Activated CD4-positive, alpha-beta T cell treated with anti-CD3 and anti-CD28 coated beads, Interleukin-2, amount 50 U/mL, for 16 hours (primary cell): ENCODE measurements around the gene USH1G.
A peak's percentile ranks its signal among the peaks of the same experiment; 100 is the strongest.
"Not testable (repeated sequence)": the region's sequence is repeated elsewhere in the genome, so short reads cannot be mapped to it uniquely, and the experiment has no call there.

Experiments
- DNase-seq: peaks from one replicate; pipeline ENCODE4 v3.0.0-alpha.2; 2020

USH1G gene

DNA sequence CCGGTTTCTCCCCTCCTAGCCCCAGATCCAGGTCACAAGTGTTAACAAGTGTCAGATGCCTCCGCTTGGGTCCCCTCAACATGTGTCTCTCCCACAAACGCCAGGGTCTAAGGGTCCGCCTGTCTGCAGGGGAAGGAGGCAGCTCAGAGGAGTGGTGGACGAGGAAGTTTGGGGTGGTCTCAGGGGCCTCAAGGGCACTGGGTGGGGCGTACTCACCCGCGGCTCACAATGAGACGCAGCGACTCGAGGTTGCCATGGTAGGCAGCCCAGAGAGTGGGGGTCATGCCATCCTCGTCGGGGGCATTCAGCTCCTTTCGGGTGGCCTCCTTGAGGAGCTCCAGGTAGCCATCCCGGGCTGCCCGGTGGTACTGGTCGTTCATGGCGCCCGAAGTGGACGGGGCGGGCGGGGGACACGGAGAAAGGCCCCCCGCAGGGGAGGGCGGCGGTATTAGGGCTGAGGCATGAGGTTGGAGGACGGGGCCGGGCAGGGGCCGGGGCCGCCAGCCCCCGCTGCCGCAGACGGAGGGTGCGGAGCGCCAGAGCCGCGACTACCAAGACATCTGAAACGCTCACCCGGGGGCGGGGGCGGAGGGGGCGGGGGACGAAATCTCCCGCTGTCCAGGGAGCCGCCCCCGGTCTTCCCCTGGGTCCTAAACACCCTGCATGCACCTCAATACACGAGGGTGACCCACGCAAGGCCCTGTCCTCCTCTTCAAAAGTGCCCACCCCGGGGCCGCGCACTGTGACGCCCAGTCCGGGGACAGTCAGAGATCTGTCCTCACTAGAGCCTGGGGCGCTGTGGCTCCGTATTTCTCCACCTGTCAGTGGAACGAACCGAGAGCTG lies at the start of gene USH1G:
USH1G (minus strand) TSS at position 562 of the 844 bp plus-strand sequence; CDS start at position 380, 182 bp downstream.
- no peak for DNase-seq

GRCh38 chr17:74972107-74972972 lies 49.3 kb upstream of the USH1G start, which contains the start of gene HID1:
Gene HID1, minus strand, starts transcription at chr17:74972759. Its CDS starts 103 bp downstream, at chr17:74972656.
- peak; percentile 57 for DNase-seq

GRCh38 chr17:74971842-74972106 lies 48.7 kb upstream of the USH1G start:
- no peak for DNase-seq

DNA sequence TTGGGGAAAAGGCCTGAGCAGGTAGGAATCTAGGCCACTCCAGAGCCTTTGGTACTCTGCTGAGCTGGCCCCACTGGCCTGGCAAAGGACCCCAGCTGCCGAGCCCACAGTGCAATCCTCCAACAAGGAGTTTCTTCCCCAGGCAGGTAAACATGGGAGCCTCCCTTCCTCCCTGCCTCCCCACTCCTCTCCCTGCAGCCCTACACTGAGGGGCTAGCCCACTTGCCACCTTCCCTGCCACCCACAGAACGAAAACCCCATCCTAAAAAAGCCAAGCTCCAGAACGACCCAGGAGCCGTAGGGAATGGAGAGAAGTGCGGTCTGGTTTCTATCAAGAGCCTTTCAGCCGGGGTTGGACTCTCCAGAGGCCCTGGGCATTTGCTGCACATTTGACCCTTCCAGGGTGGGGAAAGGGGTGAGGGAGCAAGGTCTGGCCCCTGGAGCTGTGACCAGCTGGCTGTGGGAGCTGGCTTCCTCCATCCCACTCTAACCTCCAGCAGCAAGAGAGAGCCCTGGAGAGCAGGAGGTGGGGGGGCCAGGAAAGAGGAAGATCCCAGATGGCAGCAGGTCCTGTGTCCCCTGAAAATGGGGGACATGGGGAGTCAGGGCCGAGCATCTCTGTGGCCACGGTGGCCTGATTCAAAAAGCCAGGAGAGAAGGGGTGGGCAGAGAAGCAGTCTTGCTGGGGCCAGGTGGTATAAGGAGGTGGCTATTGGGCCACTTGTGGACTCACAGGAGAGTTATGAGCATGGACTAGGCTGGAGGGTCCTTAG lies 48.2 kb upstream of the USH1G start:
- no peak for DNase-seq

DNA sequence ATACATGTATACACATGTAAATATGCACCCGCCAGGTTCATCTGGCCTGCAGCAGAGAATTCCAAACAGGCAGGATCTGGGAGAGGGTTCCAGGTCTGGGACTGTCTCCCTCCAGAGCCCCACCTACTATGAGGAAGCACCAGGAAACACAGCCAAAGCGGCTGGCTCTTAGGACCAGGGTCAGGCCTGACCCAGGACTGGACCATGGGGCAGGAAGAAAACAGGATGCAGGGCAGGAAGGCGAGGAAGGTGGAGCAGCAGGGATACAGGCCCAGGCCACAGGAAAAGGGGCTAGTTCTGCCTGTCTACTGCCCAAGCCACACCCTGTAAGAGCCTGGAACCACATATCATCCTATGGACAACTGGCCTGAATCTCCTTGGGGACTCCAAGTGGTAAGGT lies 47.3 kb upstream of the USH1G start:
- DNase-seq, result no peak

GRCh38 chr17:74969501-74969900 lies 46.4 kb upstream of the USH1G start:
- DNase-seq, result not testable (repeated sequence)

GRCh38 chr17:74968361-74968780 lies 45.3 kb upstream of the USH1G start:
- no peak for DNase-seq

DNA sequence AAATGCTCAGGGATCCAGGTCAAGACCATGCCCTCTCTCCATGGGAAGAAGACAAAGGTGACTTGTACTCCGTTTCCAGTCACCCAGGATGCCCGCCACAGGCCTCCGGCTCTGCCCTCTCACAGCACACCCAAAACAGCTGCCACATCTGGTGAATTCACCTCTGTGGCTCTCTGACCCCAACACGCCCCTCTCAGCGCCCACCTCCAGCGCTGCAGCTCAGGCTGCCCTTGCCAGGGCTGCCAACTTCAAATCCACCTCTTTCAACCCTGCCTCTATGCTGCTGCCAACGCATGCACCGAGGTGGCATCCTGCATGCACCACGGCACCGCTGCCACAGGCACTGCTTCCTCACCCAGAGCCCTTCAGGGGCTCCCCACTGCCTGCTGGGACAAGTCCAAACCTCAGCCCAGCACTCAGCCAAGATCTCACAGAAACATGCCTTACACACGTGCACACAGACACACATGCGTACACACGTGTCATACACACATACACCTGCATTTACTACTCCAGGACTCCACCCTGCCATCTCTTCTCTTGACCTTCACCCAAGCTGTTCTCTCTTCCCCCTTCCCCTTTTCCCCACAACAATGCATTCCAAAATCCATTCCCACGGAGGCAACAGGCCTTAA lies 42.0 kb upstream of the USH1G start:
- no peak for DNase-seq

GRCh38 chr17:74964246-74964761 lies 41.2 kb upstream of the USH1G start:
- no peak for DNase-seq

- DNase-seq, result no peak
These were observed 40.6 kb upstream of the USH1G start for GRCh38 chr17:74963656-74964055.

GRCh38 chr17:74962622-74963394 lies 39.8 kb upstream of the USH1G start:
- DNase-seq, result no peak

- peak; percentile 84 for DNase-seq
These were observed 38.7 kb upstream of the USH1G start for GRCh38 chr17:74961657-74962350.

GRCh38 chr17:74960570-74961342 lies 37.7 kb upstream of the USH1G start:
- DNase-seq, result peak; percentile 62

DNA sequence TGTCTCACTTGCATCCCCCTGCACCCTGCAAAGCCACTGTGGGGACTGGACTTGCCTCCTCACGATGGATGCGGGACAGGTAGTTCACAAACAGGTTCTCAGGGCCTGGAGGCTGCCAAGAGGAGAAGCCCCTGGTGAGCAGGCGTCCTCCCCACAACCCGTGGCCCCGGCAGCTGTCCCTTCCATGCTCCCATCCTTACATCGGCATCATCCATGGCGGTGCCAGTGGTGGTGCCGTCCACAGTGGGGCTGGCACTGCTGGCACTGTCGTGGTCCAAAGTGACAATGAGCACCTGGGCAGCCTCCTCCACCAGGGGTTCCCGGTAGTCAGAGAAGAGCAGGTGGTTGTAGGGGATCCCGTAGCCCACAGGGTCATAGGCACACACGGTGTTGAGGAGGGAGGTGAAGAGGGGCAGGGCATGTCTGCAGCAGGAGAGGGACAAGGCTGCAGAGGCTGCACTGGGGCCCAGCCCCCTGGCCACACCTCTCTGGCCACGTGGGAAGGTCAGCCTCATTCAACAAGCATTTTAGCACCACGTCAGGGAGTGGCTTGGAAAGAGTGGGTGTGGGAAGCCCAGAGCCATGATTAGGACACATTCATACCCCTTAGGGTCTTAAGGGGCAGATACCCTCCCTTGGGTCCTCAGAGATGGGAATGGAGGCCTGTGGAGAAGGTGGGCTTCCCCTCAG lies 36.9 kb upstream of the USH1G start:
- no peak for DNase-seq

- peak; percentile 78 for DNase-seq
These were observed 35.1 kb upstream of the USH1G start for GRCh38 chr17:74957935-74958740.

GRCh38 chr17:74956093-74956492 lies 33.0 kb upstream of the USH1G start:
- no peak for DNase-seq

GRCh38 chr17:74954665-74955421 lies 31.8 kb upstream of the USH1G start:
- no peak for DNase-seq

GRCh38 chr17:74954115-74954514 lies 31.1 kb upstream of the USH1G start:
- DNase-seq, result no peak
